Stimulated activated naive CD4-positive, alpha-beta T cell treated with Interleukin-2 at 50 U/mL for 16 hours (primary cell): Measurements from ENCODE around the gene DGKI.

Source experiments
- DNase-seq: peaks from one replicate; lab custom pipeline; 2025; lab: John Stamatoyannopoulos, UW

The DGKI gene

GRCh38 chr7:137656227-137656849 is 190.4 kb downstream of the DGKI start:
- peak; percentile 13 for DNase-seq

GRCh38 chr7:137655804-137656203 is 191.0 kb downstream of the DGKI start:
- DNase-seq: no peak

- DNase-seq: no peak
These were observed 194.1 kb downstream of the DGKI start for GRCh38 chr7:137652721-137653120.

- no peak for DNase-seq
These were observed 198.7 kb downstream of the DGKI start for GRCh38 chr7:137647905-137648565.

GRCh38 chr7:137642472-137642871 is 204.3 kb downstream of the DGKI start:
- DNase-seq: no peak

GRCh38 chr7:137642031-137642430 is 204.7 kb downstream of the DGKI start:
- DNase-seq: no peak

GRCh38 chr7:137636376-137636775 is 210.4 kb downstream of the DGKI start:
- no peak for DNase-seq

GRCh38 chr7:137635874-137636273 is 210.9 kb downstream of the DGKI start:
- DNase-seq: no peak

- DNase-seq: no peak
These were observed 211.6 kb downstream of the DGKI start for GRCh38 chr7:137635132-137635531.

- DNase-seq: no peak
These were observed 212.4 kb downstream of the DGKI start for GRCh38 chr7:137634356-137634755.

- DNase-seq: no peak
These were observed 213.6 kb downstream of the DGKI start for GRCh38 chr7:137633133-137633532.

- DNase-seq: no peak
These were observed 218.6 kb downstream of the DGKI start for GRCh38 chr7:137628216-137628615.

GRCh38 chr7:137626469-137627067 is 220.2 kb downstream of the DGKI start:
- DNase-seq: peak; percentile 7

GRCh38 chr7:137625197-137625596 is 221.6 kb downstream of the DGKI start:
- no peak for DNase-seq

- no peak for DNase-seq
These were observed 227.6 kb downstream of the DGKI start for GRCh38 chr7:137619181-137619580.

GRCh38 chr7:137618748-137619147 is 228.0 kb downstream of the DGKI start:
- no peak for DNase-seq

GRCh38 chr7:137613006-137613525 is 233.7 kb downstream of the DGKI start:
- DNase-seq: no peak

GRCh38 chr7:137611606-137612005 is 235.2 kb downstream of the DGKI start:
- no peak for DNase-seq

- DNase-seq: no peak
These were observed 237.3 kb downstream of the DGKI start for GRCh38 chr7:137609500-137609899.

GRCh38 chr7:137606061-137606674 is 240.6 kb downstream of the DGKI start:
- DNase-seq: no peak

- DNase-seq: no peak
These were observed 243.7 kb downstream of the DGKI start for GRCh38 chr7:137603043-137603442.

- no peak for DNase-seq
These were observed 245.1 kb downstream of the DGKI start for GRCh38 chr7:137601642-137602041.

- no peak for DNase-seq
These were observed 248.9 kb downstream of the DGKI start for GRCh38 chr7:137597856-137598255.
